Neural crest cell (in vitro differentiated cells): Measurements from ENCODE around the gene TSR3. TPM values are rescaled to one million over a fixed set of nuclear protein-coding genes. Genes with fewer than 3 reads are reported as not detected.

ENCODE experiments used
- DNase-seq: peaks from one replicate; pipeline ENCODE4 v3.0.0; 2021; ENCODE audit warnings: low read depth, mixed read lengths, low spot score
- H3K27ac Mint-ChIP-seq: one replicate; pipeline ENCODE4 v1.8.0; 2021; ENCODE audit warnings: mild to moderate bottlenecking, mixed read lengths; ENCODE audit not compliant: unreplicated experiment
- H3K27me3 Mint-ChIP-seq: 2 replicates; pipeline ENCODE4 v1.8.0; 2021; ENCODE audit warnings: low read depth, mild to moderate bottlenecking, mixed read lengths
- H3K36me3 Mint-ChIP-seq: 2 replicates; pipeline ENCODE4 v1.8.0; 2021; ENCODE audit warnings: low read depth, mild to moderate bottlenecking, mixed read lengths
- H3K4me1 Mint-ChIP-seq: 2 replicates; pipeline ENCODE4 v1.8.0; 2021; ENCODE audit warnings: mixed read lengths
- H3K4me3 Mint-ChIP-seq: one replicate; pipeline ENCODE4 v1.8.0; 2021; ENCODE audit warnings: mild to moderate bottlenecking, mixed read lengths
- H3K9me3 Mint-ChIP-seq: 2 replicates; pipeline ENCODE4 v1.8.0; 2021; ENCODE audit warnings: mixed read lengths
- total RNA-seq: library from RNA; stranded (reverse); gene quantifications from 2 replicates; pipeline ENCODE4 v1.2.1, GENCODE V29; 2021
- TF ChIP-seq, protein P1 (sequence below): fragments of 200-600 bp; sonication (generic); conservative IDR thresholded peaks from 2 replicates; pipeline ENCODE4 v1.5.0; 2021; ENCODE audit warnings: antibody characterized with exemption, mild to moderate bottlenecking

TSR3 gene
- total RNA-seq, 1 donor from 2014 or later, result 66.2 TPM

GRCh38 chr16:1348926-1349325 lies 2.8 kb downstream of the TSR3 start:
- Mint-ChIP-seq H3K27me3 (peaks cover 8% of the 10 kb centered on the region), H3K9me3 (no peaks in the 10 kb centered on the region), H3K4me1 (peaks cover 14% of the 10 kb centered on the region), H3K4me3 (no peak overlapping the region), H3K27ac (no peak overlapping the region), H3K36me3 (peaks cover 4% of the 10 kb centered on the region)
- DNase-seq, result no peak
- TF ChIP-seq, protein P1, sequence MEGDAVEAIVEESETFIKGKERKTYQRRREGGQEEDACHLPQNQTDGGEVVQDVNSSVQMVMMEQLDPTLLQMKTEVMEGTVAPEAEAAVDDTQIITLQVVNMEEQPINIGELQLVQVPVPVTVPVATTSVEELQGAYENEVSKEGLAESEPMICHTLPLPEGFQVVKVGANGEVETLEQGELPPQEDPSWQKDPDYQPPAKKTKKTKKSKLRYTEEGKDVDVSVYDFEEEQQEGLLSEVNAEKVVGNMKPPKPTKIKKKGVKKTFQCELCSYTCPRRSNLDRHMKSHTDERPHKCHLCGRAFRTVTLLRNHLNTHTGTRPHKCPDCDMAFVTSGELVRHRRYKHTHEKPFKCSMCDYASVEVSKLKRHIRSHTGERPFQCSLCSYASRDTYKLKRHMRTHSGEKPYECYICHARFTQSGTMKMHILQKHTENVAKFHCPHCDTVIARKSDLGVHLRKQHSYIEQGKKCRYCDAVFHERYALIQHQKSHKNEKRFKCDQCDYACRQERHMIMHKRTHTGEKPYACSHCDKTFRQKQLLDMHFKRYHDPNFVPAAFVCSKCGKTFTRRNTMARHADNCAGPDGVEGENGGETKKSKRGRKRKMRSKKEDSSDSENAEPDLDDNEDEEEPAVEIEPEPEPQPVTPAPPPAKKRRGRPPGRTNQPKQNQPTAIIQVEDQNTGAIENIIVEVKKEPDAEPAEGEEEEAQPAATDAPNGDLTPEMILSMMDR, result no peak

DNA sequence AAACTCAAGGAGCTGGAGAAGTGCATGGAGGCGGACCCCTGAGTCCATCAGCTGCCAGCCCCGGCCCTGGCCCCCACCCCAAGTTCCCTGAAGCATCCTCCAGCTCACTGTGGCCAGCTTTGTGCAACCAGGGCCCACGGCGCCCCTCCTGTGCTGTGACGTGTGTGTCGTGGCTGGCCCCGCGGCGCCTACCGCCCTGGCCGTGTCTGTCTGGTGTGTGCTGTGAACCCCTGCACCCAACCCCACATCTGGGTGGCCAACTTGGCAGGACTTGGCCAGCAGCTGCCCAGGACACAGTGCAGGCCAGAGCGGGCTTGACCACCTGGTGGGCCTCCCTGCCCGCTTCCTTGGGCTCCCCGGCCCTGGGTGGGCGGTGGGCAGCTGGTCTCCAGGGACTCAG lies 3.2 kb downstream of the TSR3 start:
- H3K4me1 Mint-ChIP-seq, result peaks cover 13% of the 10 kb centered on the region
- no peak for DNase-seq
- H3K27me3 Mint-ChIP-seq, result peaks cover 10% of the 10 kb centered on the region
- TF ChIP-seq, protein P1, result no peak
- peaks cover 4% of the 10 kb centered on the region for H3K36me3 Mint-ChIP-seq
- H3K4me3 Mint-ChIP-seq, result no peak overlapping the region
- no peak overlapping the region for H3K27ac Mint-ChIP-seq
- no peaks in the 10 kb centered on the region for H3K9me3 Mint-ChIP-seq

- no peak for DNase-seq
- Mint-ChIP-seq H3K27ac (no peak overlapping the region), H3K9me3 (no peaks in the 10 kb centered on the region), H3K4me3 (no peak overlapping the region), H3K27me3 (peaks cover 15% of the 10 kb centered on the region), H3K4me1 (peaks cover 14% of the 10 kb centered on the region), H3K36me3 (peaks cover 4% of the 10 kb centered on the region)
- TF ChIP-seq, protein P1, result no peak
Measured at GRCh38 chr16:1347962-1348361, 3.7 kb downstream of the TSR3 start.

DNA sequence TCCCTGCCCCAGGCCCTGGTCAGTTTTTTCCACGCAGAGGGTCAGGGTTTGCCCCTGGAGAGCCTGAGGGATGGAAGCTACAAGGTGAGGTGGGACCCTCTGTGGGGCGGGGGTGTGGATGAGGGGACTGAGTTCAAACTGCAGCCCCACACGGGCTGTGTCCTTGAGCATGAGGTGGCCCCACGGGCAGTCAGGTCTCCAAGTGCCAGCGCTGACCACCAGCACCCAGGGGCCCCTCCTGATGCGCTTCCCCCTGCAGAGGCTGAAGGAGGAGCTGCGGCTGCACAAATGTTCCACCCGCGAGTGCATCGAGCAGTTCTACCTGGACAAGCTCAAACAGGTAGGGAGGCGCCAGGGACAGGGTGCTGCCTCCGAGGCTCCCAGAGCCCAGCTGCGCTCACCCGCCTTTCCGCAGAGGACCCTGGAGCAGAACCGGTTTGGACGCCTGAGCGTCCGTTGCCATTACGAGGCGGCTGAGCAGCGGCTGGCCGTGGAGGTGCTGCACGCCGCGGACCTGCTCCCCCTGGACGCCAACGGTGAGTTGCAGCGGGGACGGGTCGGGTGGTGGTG lies 4.3 kb downstream of the TSR3 start:
- no peak for DNase-seq
- H3K27ac Mint-ChIP-seq, result no peak overlapping the region
- H3K27me3 Mint-ChIP-seq, result peaks cover 15% of the 10 kb centered on the region
- TF ChIP-seq, protein P1, result no peak
- H3K9me3 Mint-ChIP-seq, result no peaks in the 10 kb centered on the region
- peaks cover 12% of the 10 kb centered on the region for H3K4me1 Mint-ChIP-seq
- peaks cover under 1% of the 10 kb centered on the region for H3K36me3 Mint-ChIP-seq
- H3K4me3 Mint-ChIP-seq, result peak overlapping the region; percentile 44

DNA sequence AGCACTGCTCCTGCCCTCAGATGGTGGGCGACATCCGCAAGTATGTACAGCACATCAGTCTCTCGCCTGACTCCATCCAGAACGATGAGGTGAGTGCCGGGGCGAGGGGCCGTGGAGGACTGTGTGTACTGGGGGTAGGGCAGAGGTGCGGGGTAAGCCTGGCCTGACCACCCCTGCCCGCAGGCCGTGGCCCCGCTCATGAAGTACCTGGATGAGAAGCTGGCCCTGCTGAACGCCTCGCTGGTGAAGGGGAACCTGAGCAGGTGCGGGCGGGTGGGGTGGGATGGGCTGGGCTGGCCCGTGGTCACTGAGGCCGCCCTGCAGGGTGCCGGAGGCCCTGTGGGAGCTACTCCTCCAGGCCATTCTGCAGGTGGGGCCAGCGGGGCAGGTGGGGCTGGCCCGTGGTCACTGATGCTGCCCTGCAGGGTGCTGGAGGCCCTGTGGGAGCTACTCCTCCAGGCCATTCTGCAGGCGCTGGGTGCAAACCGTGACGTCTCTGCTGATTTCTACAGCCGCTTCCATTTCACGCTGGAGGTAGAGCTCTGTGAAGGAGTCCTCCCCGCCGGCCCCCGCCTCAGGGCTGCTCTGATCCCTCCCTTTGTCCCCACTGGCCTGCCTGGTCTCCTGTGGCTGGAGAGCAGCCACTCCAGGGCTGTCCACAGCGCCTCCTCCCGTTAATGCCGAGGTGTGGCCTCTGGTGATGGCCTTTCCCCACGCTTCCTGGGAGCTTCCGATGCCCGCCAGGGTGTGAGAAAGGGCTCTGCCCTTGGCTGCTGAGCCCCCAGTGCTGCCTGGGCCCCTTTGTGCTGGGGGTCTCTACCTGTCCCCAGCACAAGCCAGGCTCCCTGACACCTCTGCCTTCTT lies 5.0 kb downstream of the TSR3 start:
- Mint-ChIP-seq H3K4me3 (peak overlapping the region; percentile 44), H3K27me3 (peaks cover 13% of the 10 kb centered on the region), H3K36me3 (no peaks in the 10 kb centered on the region), H3K9me3 (no peaks in the 10 kb centered on the region), H3K27ac (no peak overlapping the region), H3K4me1 (peaks cover 9% of the 10 kb centered on the region)
- TF ChIP-seq, protein P1, result no peak
- no peak for DNase-seq
